ENCODE data around the gene ATP2C1.

- TF ChIP-seq POLR2A (IDR thresholded peaks at IDR 0.05) (no peak), CTCF (IDR thresholded peaks at IDR 0.05) (no peak)
Observed at GRCh38 chr3:130976706-130977105, 82.8 kb downstream of the ATP2C1 start.

All from lower leg skin (tissue), 3 donors.